BLaER1 treated with 17β-estradiol and CSF1 and Interleukin-3, amounts not matched to agents 10 nM and 100 nM (cell line): ENCODE results near the gene PLCB1.
A peak's percentile ranks its signal among the peaks of the same experiment; 100 is the strongest.

ENCODE experiments used
- H3K27ac ChIP-seq, 11 experiments: shearing (Covaris generic); formaldehyde crosslinking; 2 replicates each; pipeline ENCODE4 v1.8.1; 2022
- H3K27me3 ChIP-seq, 11 experiments: shearing (Covaris generic); formaldehyde crosslinking; 2 replicates each; pipeline ENCODE4 v1.8.1; 2022
- H3K36me3 ChIP-seq, 11 experiments: shearing (Covaris generic); formaldehyde crosslinking; 2 replicates each; pipeline ENCODE4 v1.8.1; 2022
- H3K4me1 ChIP-seq, 10 experiments: shearing (Covaris generic); formaldehyde crosslinking; 2 replicates each; pipeline ENCODE4 v1.8.1; 2022
- H3K4me2 ChIP-seq, 11 experiments: shearing (Covaris generic); formaldehyde crosslinking; 2 replicates each; pipeline ENCODE4 v1.8.1; 2022
- H3K4me3 ChIP-seq, 10 experiments: shearing (Covaris generic); formaldehyde crosslinking; 2 replicates each; pipeline ENCODE4 v1.8.1; 2022
- H3K9ac ChIP-seq, 11 experiments: shearing (Covaris generic); formaldehyde crosslinking; 2 replicates each; pipeline ENCODE4 v1.8.1; 2022
- H3K9me3 ChIP-seq, 11 experiments: shearing (Covaris generic); formaldehyde crosslinking; replicated peaks in 1 of 11; 2 replicates each; pipeline ENCODE4 v1.8.1; 2022
- H4K20me1 ChIP-seq, 11 experiments: shearing (Covaris generic); formaldehyde crosslinking; 2 replicates each; pipeline ENCODE4 v1.8.1; 2022
- Cebpa-rat ChIP-seq, 11 experiments: shearing (Covaris generic); IDR thresholded peaks; 2 replicates each; pipeline ENCODE4 v1.8.1; 2022

The PLCB1 gene

GRCh38 chr20:8782804-8783203 lies 650.7 kb downstream of the PLCB1 start:
- no peaks in the 10 kb centered on the region for H3K27me3 ChIP-seq
- no peaks in the 10 kb centered on the region for H4K20me1 ChIP-seq
- no peaks in the 10 kb centered on the region for H3K4me1 ChIP-seq
- H3K9ac ChIP-seq = no peak overlapping the region
- H3K27ac ChIP-seq = no peak overlapping the region
- H3K4me3 ChIP-seq = no peak overlapping the region
- TF ChIP-seq Cebpa-rat (IDR thresholded peaks at IDR 0.05) = no peak
- H3K36me3 ChIP-seq = peaks cover 0 to 18% (median 7%) of the 10 kb centered on the region in 11 experiments; a peak in 9 of 22 replicates
- H3K4me2 ChIP-seq = no peak overlapping the region
- H3K9me3 ChIP-seq = peaks cover 0 to 17% (median 4%) of the 10 kb centered on the region in 11 experiments; a peak in 12 of 22 replicates

GRCh38 chr20:8783734-8784133 lies 651.7 kb downstream of the PLCB1 start:
- Histone ChIP-seq H3K4me1 (no peaks in the 10 kb centered on the region), H4K20me1 (no peaks in the 10 kb centered on the region), H3K4me3 (no peak overlapping the region), H3K36me3 (peaks cover 0 to 9% (median 0%) of the 10 kb centered on the region in 11 experiments; a peak in 6 of 22 replicates), H3K9ac (no peak overlapping the region), H3K27ac (no peak overlapping the region), H3K27me3 (no peaks in the 10 kb centered on the region), H3K9me3 (peaks cover 0 to 12% (median 0%) of the 10 kb centered on the region in 11 experiments; a peak in 5 of 22 replicates), H3K4me2 (no peak overlapping the region)
- TF ChIP-seq Cebpa-rat (IDR thresholded peaks at IDR 0.05) = no peak

GRCh38 chr20:8786383-8786782 lies 654.3 kb downstream of the PLCB1 start:
- H3K9ac ChIP-seq = no peak overlapping the region
- H4K20me1 ChIP-seq = no peaks in the 10 kb centered on the region
- H3K9me3 ChIP-seq = no peaks in the 10 kb centered on the region; a peak in 1 of 22 replicates
- no peak overlapping the region for H3K4me2 ChIP-seq
- no peaks in the 10 kb centered on the region for H3K27me3 ChIP-seq
- H3K4me1 ChIP-seq = no peaks in the 10 kb centered on the region
- peaks cover 0 to 11% (median 0%) of the 10 kb centered on the region in 11 experiments; a peak in 1 of 22 replicates for H3K36me3 ChIP-seq
- no peak overlapping the region for H3K27ac ChIP-seq
- no peak for TF ChIP-seq Cebpa-rat (IDR thresholded peaks at IDR 0.05)
- H3K4me3 ChIP-seq = no peak overlapping the region

GRCh38 chr20:8787090-8787489 lies 655.0 kb downstream of the PLCB1 start:
- TF ChIP-seq Cebpa-rat (IDR thresholded peaks at IDR 0.05) = no peak
- no peak overlapping the region for H3K9ac ChIP-seq
- H3K4me3 ChIP-seq = no peak overlapping the region
- no peaks in the 10 kb centered on the region for H3K4me1 ChIP-seq
- peaks cover 0 to 11% (median 0%) of the 10 kb centered on the region in 11 experiments; a peak in 2 of 22 replicates for H3K36me3 ChIP-seq
- H3K27ac ChIP-seq = no peak overlapping the region
- H4K20me1 ChIP-seq = no peaks in the 10 kb centered on the region
- no peak overlapping the region for H3K4me2 ChIP-seq
- no peaks in the 10 kb centered on the region for H3K9me3 ChIP-seq
- no peaks in the 10 kb centered on the region for H3K27me3 ChIP-seq

- Histone ChIP-seq H3K9ac (no peak overlapping the region), H3K27me3 (no peaks in the 10 kb centered on the region), H3K9me3 (no peaks in the 10 kb centered on the region), H3K27ac (no peak overlapping the region), H3K4me2 (no peak overlapping the region), H4K20me1 (no peaks in the 10 kb centered on the region), H3K4me3 (no peak overlapping the region), H3K4me1 (peaks cover 0 to 10% (median 0%) of the 10 kb centered on the region in 10 experiments; a peak in 3 of 20 replicates), H3K36me3 (peaks cover 0 to 15% (median 0%) of the 10 kb centered on the region in 11 experiments; a peak in 2 of 22 replicates)
- 0 out of 22 replicates have a peak, but pooled peaks of 1 of the 11 experiments have one; percentile 10 for TF ChIP-seq Cebpa-rat (IDR thresholded peaks at IDR 0.05)
These were observed 656.2 kb downstream of the PLCB1 start for GRCh38 chr20:8788275-8788674.

- Histone ChIP-seq H3K9ac (no peak overlapping the region), H3K27me3 (no peaks in the 10 kb centered on the region), H3K4me3 (no peak overlapping the region), H3K36me3 (peaks cover 0 to 15% (median 0%) of the 10 kb centered on the region in 11 experiments; a peak in 2 of 22 replicates), H4K20me1 (no peaks in the 10 kb centered on the region), H3K4me2 (no peak overlapping the region), H3K9me3 (no peaks in the 10 kb centered on the region), H3K27ac (no peak overlapping the region), H3K4me1 (peaks cover 0 to 10% (median 0%) of the 10 kb centered on the region in 10 experiments; a peak in 3 of 20 replicates)
- no peak for TF ChIP-seq Cebpa-rat (IDR thresholded peaks at IDR 0.05)
These were observed 656.8 kb downstream of the PLCB1 start for GRCh38 chr20:8788831-8789230.

- TF ChIP-seq Cebpa-rat (IDR thresholded peaks at IDR 0.05) = no peak
- H3K27me3 ChIP-seq = no peaks in the 10 kb centered on the region
- H3K9ac ChIP-seq = no peak overlapping the region
- peaks cover 0 to 10% (median 0%) of the 10 kb centered on the region in 10 experiments; a peak in 3 of 20 replicates for H3K4me1 ChIP-seq
- no peak overlapping the region for H3K4me2 ChIP-seq
- H3K9me3 ChIP-seq = no peaks in the 10 kb centered on the region
- H3K4me3 ChIP-seq = no peak overlapping the region
- H4K20me1 ChIP-seq = no peaks in the 10 kb centered on the region
- peaks cover 0 to 15% (median 0%) of the 10 kb centered on the region in 11 experiments; a peak in 2 of 22 replicates for H3K36me3 ChIP-seq
- no peak overlapping the region for H3K27ac ChIP-seq
These were observed 658.5 kb downstream of the PLCB1 start for GRCh38 chr20:8790442-8791074.

- Histone ChIP-seq H3K9me3 (0 out of 22 replicates have a peak, but pooled peaks cover 0 to 4% (median 0%) of the 10 kb centered on the region in 11 experiments), H3K4me2 (no peak overlapping the region), H3K9ac (no peak overlapping the region), H3K4me3 (no peak overlapping the region), H3K27me3 (no peaks in the 10 kb centered on the region), H3K27ac (no peak overlapping the region), H4K20me1 (no peaks in the 10 kb centered on the region), H3K4me1 (peaks cover 0 to 25% (median 0%) of the 10 kb centered on the region in 10 experiments; a peak in 5 of 20 replicates), H3K36me3 (peaks cover 0 to 7% (median 0%) of the 10 kb centered on the region in 11 experiments; a peak in 1 of 22 replicates)
- no peak for TF ChIP-seq Cebpa-rat (IDR thresholded peaks at IDR 0.05)
These were observed 663.3 kb downstream of the PLCB1 start for GRCh38 chr20:8795404-8795803.

GRCh38 chr20:8796088-8796660 lies 664.1 kb downstream of the PLCB1 start:
- Histone ChIP-seq H3K4me1 (peaks cover 0 to 25% (median 0%) of the 10 kb centered on the region in 10 experiments; a peak in 5 of 20 replicates), H3K4me3 (no peak overlapping the region), H3K9ac (no peak overlapping the region), H3K27ac (no peak overlapping the region), H3K4me2 (no peak overlapping the region), H3K9me3 (0 out of 22 replicates have a peak, but pooled peaks cover 0 to 4% (median 0%) of the 10 kb centered on the region in 11 experiments), H3K27me3 (no peaks in the 10 kb centered on the region), H3K36me3 (peaks cover 0 to 7% (median 0%) of the 10 kb centered on the region in 11 experiments; a peak in 1 of 22 replicates), H4K20me1 (no peaks in the 10 kb centered on the region)
- TF ChIP-seq Cebpa-rat (IDR thresholded peaks at IDR 0.05) = no peak
